Measurements from ENCODE around the gene OLA1.

- TF ChIP-seq CTCF (IDR thresholded peaks at IDR 0.05; ENCODE audit: insufficient read depth, low read length) (no peak), SPI1 (IDR thresholded peaks at IDR 0.05; ENCODE audit: borderline replicate concordance, low read depth) (no peak), POLR2AphosphoS5 (IDR thresholded peaks at IDR 0.05; ENCODE audit: low read depth) (no peak), GABPA (IDR thresholded peaks at IDR 0.05; ENCODE audit: low read depth) (no peak)
- TF ChIP-seq, protein P1, sequence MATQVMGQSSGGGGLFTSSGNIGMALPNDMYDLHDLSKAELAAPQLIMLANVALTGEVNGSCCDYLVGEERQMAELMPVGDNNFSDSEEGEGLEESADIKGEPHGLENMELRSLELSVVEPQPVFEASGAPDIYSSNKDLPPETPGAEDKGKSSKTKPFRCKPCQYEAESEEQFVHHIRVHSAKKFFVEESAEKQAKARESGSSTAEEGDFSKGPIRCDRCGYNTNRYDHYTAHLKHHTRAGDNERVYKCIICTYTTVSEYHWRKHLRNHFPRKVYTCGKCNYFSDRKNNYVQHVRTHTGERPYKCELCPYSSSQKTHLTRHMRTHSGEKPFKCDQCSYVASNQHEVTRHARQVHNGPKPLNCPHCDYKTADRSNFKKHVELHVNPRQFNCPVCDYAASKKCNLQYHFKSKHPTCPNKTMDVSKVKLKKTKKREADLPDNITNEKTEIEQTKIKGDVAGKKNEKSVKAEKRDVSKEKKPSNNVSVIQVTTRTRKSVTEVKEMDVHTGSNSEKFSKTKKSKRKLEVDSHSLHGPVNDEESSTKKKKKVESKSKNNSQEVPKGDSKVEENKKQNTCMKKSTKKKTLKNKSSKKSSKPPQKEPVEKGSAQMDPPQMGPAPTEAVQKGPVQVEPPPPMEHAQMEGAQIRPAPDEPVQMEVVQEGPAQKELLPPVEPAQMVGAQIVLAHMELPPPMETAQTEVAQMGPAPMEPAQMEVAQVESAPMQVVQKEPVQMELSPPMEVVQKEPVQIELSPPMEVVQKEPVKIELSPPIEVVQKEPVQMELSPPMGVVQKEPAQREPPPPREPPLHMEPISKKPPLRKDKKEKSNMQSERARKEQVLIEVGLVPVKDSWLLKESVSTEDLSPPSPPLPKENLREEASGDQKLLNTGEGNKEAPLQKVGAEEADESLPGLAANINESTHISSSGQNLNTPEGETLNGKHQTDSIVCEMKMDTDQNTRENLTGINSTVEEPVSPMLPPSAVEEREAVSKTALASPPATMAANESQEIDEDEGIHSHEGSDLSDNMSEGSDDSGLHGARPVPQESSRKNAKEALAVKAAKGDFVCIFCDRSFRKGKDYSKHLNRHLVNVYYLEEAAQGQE (IDR thresholded peaks at IDR 0.05; ENCODE audit: insufficient replicate concordance, low read depth), result no peak
Measured at GRCh38 chr2:174191342-174192074, 56.8 kb downstream of the OLA1 start.
